Caco-2 (cell line): ENCODE data around the gene PID1. TPM values are rescaled to one million over a fixed set of nuclear protein-coding genes. Genes with fewer than 3 reads are reported as not detected.

Source experiments
- BruUV-seq: library from RNA; stranded (reverse); fragments of 400-500 nt; replicated peaks from 2 replicates; lab custom pipeline; 2021; lab: Mats Ljungman, UMichigan
- CTCF ChIA-PET: fragments of 300-600 bp; sonication (Branson Sonifier 250); formaldehyde crosslinking; loops from one replicate; lab custom pipeline; 2022; ENCODE audit warnings: antibody characterized with exemption; lab: Charles Lee
- POLR2A ChIA-PET: fragments of 300-600 bp; sonication (Branson Sonifier 250); formaldehyde crosslinking; loops from one replicate; lab custom pipeline; 2022; ENCODE audit warnings: antibody characterized with exemption; lab: Charles Lee
- DNase-seq, 2 experiments: peaks; one replicate each; pipeline versions ENCODE4 v3.0.0 to v3.0.0-alpha.2; 2020 to 2022
- H3K27me3 ChIP-seq: replicated peaks from 2 replicates; pipeline ENCODE4 v1.6.0; 2011; ENCODE audit warnings: low read length; ENCODE audit not compliant: control insufficient read depth, insufficient read depth
- H3K36me3 ChIP-seq: 2 replicates; pipeline ENCODE4 v1.5.1; 2011; ENCODE audit warnings: low read length; ENCODE audit not compliant: control insufficient read depth, insufficient read depth
- H3K4me1 ChIP-seq: fragments of 250-450 bp; sonication (Bioruptor Pico); 2 replicates; pipeline ENCODE4 v1.5.1; 2020; ENCODE audit warnings: mild to moderate bottlenecking
- H3K4me3 ChIP-seq: 2 replicates; pipeline ENCODE4 v1.5.1; 2011; ENCODE audit warnings: low read depth, mild to moderate bottlenecking, control low read depth, low read length
- H3K9me3 ChIP-seq: fragments of 250-450 bp; sonication (Bioruptor Pico); 2 replicates; pipeline ENCODE4 v1.5.1; 2020; ENCODE audit warnings: mild to moderate bottlenecking, moderate library complexity
- H3K27ac Mint-ChIP-seq: one replicate; pipeline ENCODE4 v1.8.0; 2022; ENCODE audit warnings: mixed read lengths; ENCODE audit not compliant: unreplicated experiment
- H3K27me3 Mint-ChIP-seq: one replicate; pipeline ENCODE4 v1.8.0; 2022; ENCODE audit warnings: mixed read lengths; ENCODE audit not compliant: insufficient read depth, unreplicated experiment
- H3K36me3 Mint-ChIP-seq: one replicate; pipeline ENCODE4 v1.8.0; 2022; ENCODE audit warnings: mild to moderate bottlenecking, mixed read lengths; ENCODE audit not compliant: insufficient read depth, unreplicated experiment
- H3K4me1 Mint-ChIP-seq: one replicate; pipeline ENCODE4 v1.8.0; 2022; ENCODE audit warnings: low read depth, mixed read lengths; ENCODE audit not compliant: unreplicated experiment
- H3K4me3 Mint-ChIP-seq: one replicate; pipeline ENCODE4 v1.8.0; 2022; ENCODE audit warnings: mild to moderate bottlenecking, moderate library complexity, mixed read lengths; ENCODE audit not compliant: unreplicated experiment
- H3K9me3 Mint-ChIP-seq: one replicate; pipeline ENCODE4 v1.8.0; 2022; ENCODE audit warnings: mixed read lengths; ENCODE audit not compliant: unreplicated experiment
- intact Hi-C: fragments of 100-400 bp; cut with micrococcal nuclease; formaldehyde crosslinking; loops from one replicate; pipeline ENCODE4 v1.10.0; 2022; ENCODE audit not compliant: unreplicated experiment
- total RNA-seq: library from RNA; stranded (reverse); gene quantifications from 2 replicates; pipeline ENCODE4 v1.2.3, GENCODE V29; 2022
- TF ChIP-seq, protein P1 (sequence below), 2 experiments: fragments of 200-600 bp in 1 of 2; IDR thresholded peaks; 1 replicate in 1 of 2; 2 replicates in 1 of 2; pipeline versions ENCODE4 v1.5.1 to v1.8.0; 2011 to 2022; ENCODE audit warnings: antibody characterized with exemption in 1 of 2, control low read depth in 1 of 2, inconsistent platforms in 1 of 2, low read depth in 1 of 2, low read length in 1 of 2, mild to moderate bottlenecking in 1 of 2, moderate library complexity in 1 of 2; ENCODE audit not compliant: insufficient read depth in 1 of 2, severe bottlenecking in 1 of 2, unreplicated experiment in 1 of 2

PID1 gene
- total RNA-seq, 1 experiment from 2014 or later: 9.8 TPM

GRCh38 chr2:229132236-229132635, 138.9 kb downstream of the PID1 start:
- BruUV-seq: no TSS peak

DNA sequence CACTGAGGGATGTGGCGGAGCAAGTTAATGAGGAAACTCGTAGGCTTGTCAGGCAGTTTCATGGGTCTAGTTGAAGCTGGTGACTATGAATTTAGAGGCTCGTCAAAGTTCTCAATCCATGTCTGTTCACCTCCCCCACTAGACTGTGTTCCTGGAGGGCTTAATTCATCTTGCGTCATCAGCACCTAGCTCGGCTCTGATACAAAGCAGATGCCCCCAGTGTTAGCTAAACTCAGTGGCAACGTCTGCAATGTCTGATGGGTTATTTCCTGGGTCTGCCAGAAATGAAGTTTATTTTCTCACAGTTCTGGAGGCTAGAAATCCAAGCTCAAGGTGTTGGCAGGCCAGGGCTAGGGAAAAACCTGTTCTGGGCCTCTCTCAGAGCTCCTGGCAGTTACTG, 140.6 kb downstream of the PID1 start:
- Histone ChIP-seq H3K4me3 (no peak overlapping the region), H3K9me3 (no peaks in the 10 kb centered on the region), H3K4me1 (no peaks in the 10 kb centered on the region), H3K36me3 (no peaks in the 10 kb centered on the region), H3K27me3 (no peaks in the 10 kb centered on the region)
- Mint-ChIP-seq H3K27ac (no peak overlapping the region), H3K9me3 (no peaks in the 10 kb centered on the region), H3K4me1 (no peaks in the 10 kb centered on the region), H3K36me3 (no peaks in the 10 kb centered on the region), H3K4me3 (no peak overlapping the region), H3K27me3 (no peaks in the 10 kb centered on the region)
- ChIA-PET POLR2A (no interaction called here), CTCF (no interaction called here)
- intact Hi-C loops: loop anchor here (5.0 kb wide), 1 partner anchor 212 kb away; no protein-coding TSS in a partner anchor
- TF ChIP-seq, protein P1, sequence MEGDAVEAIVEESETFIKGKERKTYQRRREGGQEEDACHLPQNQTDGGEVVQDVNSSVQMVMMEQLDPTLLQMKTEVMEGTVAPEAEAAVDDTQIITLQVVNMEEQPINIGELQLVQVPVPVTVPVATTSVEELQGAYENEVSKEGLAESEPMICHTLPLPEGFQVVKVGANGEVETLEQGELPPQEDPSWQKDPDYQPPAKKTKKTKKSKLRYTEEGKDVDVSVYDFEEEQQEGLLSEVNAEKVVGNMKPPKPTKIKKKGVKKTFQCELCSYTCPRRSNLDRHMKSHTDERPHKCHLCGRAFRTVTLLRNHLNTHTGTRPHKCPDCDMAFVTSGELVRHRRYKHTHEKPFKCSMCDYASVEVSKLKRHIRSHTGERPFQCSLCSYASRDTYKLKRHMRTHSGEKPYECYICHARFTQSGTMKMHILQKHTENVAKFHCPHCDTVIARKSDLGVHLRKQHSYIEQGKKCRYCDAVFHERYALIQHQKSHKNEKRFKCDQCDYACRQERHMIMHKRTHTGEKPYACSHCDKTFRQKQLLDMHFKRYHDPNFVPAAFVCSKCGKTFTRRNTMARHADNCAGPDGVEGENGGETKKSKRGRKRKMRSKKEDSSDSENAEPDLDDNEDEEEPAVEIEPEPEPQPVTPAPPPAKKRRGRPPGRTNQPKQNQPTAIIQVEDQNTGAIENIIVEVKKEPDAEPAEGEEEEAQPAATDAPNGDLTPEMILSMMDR (IDR thresholded peaks at IDR 0.05; ENCODE audit: insufficient read depth in 1 of 2, low read depth in 1 of 2, low read length in 1 of 2, severe bottlenecking in 1 of 2, unreplicated experiment in 1 of 2): no peak
- BruUV-seq: no TSS peak
- no peak for DNase-seq

More at GRCh38 chr2:229132236-229132635, 138.9 kb downstream of the PID1 start:
- no peaks in the 10 kb centered on the region for H3K9me3 ChIP-seq
- no peaks in the 10 kb centered on the region for H3K36me3 ChIP-seq
- no peak for DNase-seq
- no peaks in the 10 kb centered on the region for H3K36me3 Mint-ChIP-seq
- H3K4me3 Mint-ChIP-seq: no peak overlapping the region
- no peaks in the 10 kb centered on the region for H3K27me3 Mint-ChIP-seq
- ChIA-PET POLR2A (no interaction called here), CTCF (no interaction called here)
- intact Hi-C loops: loop anchor here (5.0 kb wide), 1 partner anchor 210 kb away; no protein-coding TSS in a partner anchor
- no peak overlapping the region for H3K27ac Mint-ChIP-seq
- TF ChIP-seq, protein P1 (IDR thresholded peaks at IDR 0.05; ENCODE audit: insufficient read depth in 1 of 2, low read depth in 1 of 2, low read length in 1 of 2, severe bottlenecking in 1 of 2, unreplicated experiment in 1 of 2): no peak
- no peaks in the 10 kb centered on the region for H3K4me1 Mint-ChIP-seq
- no peaks in the 10 kb centered on the region for H3K4me1 ChIP-seq
- no peak overlapping the region for H3K4me3 ChIP-seq
- no peaks in the 10 kb centered on the region for H3K9me3 Mint-ChIP-seq
- H3K27me3 ChIP-seq: no peaks in the 10 kb centered on the region

- Histone ChIP-seq H3K4me1 (no peaks in the 10 kb centered on the region), H3K4me3 (no peak overlapping the region), H3K36me3 (no peaks in the 10 kb centered on the region), H3K27me3 (no peaks in the 10 kb centered on the region), H3K9me3 (no peaks in the 10 kb centered on the region)
- CTCF ChIA-PET: interaction anchor here (1.2 kb wide), 1 partner anchor 139 kb away, joined by 4 read pairs; no protein-coding TSS in a partner anchor
- TF ChIP-seq, protein P1 (IDR thresholded peaks at IDR 0.05; ENCODE audit: insufficient read depth in 1 of 2, low read depth in 1 of 2, low read length in 1 of 2, severe bottlenecking in 1 of 2, unreplicated experiment in 1 of 2): no peak
- peak in 1 of 2 experiments; percentile 3 for DNase-seq
- no peak overlapping the region for H3K4me3 Mint-ChIP-seq
- BruUV-seq: no TSS peak
- POLR2A ChIA-PET: no interaction called here
- no peaks in the 10 kb centered on the region for H3K4me1 Mint-ChIP-seq
- H3K36me3 Mint-ChIP-seq: no peaks in the 10 kb centered on the region
- no peaks in the 10 kb centered on the region for H3K27me3 Mint-ChIP-seq
- no peak overlapping the region for H3K27ac Mint-ChIP-seq
- H3K9me3 Mint-ChIP-seq: no peaks in the 10 kb centered on the region
- intact Hi-C loops: loop anchor here (5.0 kb wide), 1 partner anchor 212 kb away; no protein-coding TSS in a partner anchor
Observed at GRCh38 chr2:229129738-229130371, 141.2 kb downstream of the PID1 start.
